HL-60 (cell line): Measurements from ENCODE around the gene PSMD3.
"Not testable (repeated sequence)": the region's sequence is repeated elsewhere in the genome, so short reads cannot be mapped to it uniquely, and the experiment has no call there.

Source experiments
- DNase-seq, 2 experiments: peaks; one replicate each; pipeline ENCODE4 v3.0.0-alpha.2; 2010 to 2020; ENCODE audit warnings: low read depth in 1 of 2, low spot score in 1 of 2
- H3K27ac ChIP-seq: fragments of 250-450 bp; sonication (Bioruptor Pico); replicated peaks from 2 replicates; pipeline ENCODE4 v1.5.1; 2020; ENCODE audit warnings: mild to moderate bottlenecking, moderate library complexity
- H3K27me3 ChIP-seq: fragments of 250-450 bp; sonication (Bioruptor Pico); 2 replicates; pipeline ENCODE4 v1.5.1; 2021; ENCODE audit warnings: mild to moderate bottlenecking, moderate library complexity; ENCODE audit not compliant: insufficient read depth, poor library complexity, severe bottlenecking
- H3K4me3 ChIP-seq: replicated peaks from 2 replicates; pipeline ENCODE4 v1.5.1; 2011; ENCODE audit warnings: mild to moderate bottlenecking, control low read depth, low read length; ENCODE audit not compliant: insufficient read depth
- GABPA ChIP-seq: IDR thresholded peaks from 2 replicates; pipeline ENCODE4 v1.6.1; 2012; ENCODE audit warnings: low read depth
- POLR2AphosphoS5 ChIP-seq: IDR thresholded peaks from 2 replicates; pipeline ENCODE4 v1.6.1; 2012; ENCODE audit warnings: low read depth
- SPI1 ChIP-seq: IDR thresholded peaks from 2 replicates; pipeline ENCODE4 v1.6.1; 2012; ENCODE audit warnings: low read depth, mild to moderate bottlenecking, borderline replicate concordance
- TF ChIP-seq, protein P1 (sequence below): IDR thresholded peaks from one replicate; pipeline ENCODE4 v1.5.1; 2011; ENCODE audit warnings: low read length, control low read depth, inconsistent platforms; ENCODE audit not compliant: insufficient read depth
- TF ChIP-seq, protein P2 (sequence below): IDR thresholded peaks from 2 replicates; pipeline ENCODE4 v1.6.1; 2012; ENCODE audit warnings: low read depth; ENCODE audit not compliant: insufficient replicate concordance

PSMD3 gene

DNA sequence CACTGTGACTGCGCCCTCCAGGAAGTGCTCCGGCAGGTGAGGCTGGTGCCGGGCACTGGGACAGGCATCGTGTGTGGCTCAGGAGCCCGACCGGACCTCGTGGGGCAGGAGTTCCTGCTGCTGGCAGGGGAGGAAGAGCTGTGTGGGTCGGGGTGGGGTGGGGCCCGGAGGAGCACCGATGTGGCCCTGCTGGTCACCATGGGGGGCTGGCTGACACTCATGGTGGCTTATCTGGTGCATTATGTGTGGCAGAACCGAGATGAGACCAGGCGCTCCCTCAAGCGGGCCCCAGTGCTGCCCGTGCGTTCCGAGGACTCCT lies 36.3 kb upstream of the PSMD3 start:
- no peak overlapping the region for H3K27ac ChIP-seq
- H3K4me3 ChIP-seq, result no peak overlapping the region
- TF ChIP-seq, protein P1, sequence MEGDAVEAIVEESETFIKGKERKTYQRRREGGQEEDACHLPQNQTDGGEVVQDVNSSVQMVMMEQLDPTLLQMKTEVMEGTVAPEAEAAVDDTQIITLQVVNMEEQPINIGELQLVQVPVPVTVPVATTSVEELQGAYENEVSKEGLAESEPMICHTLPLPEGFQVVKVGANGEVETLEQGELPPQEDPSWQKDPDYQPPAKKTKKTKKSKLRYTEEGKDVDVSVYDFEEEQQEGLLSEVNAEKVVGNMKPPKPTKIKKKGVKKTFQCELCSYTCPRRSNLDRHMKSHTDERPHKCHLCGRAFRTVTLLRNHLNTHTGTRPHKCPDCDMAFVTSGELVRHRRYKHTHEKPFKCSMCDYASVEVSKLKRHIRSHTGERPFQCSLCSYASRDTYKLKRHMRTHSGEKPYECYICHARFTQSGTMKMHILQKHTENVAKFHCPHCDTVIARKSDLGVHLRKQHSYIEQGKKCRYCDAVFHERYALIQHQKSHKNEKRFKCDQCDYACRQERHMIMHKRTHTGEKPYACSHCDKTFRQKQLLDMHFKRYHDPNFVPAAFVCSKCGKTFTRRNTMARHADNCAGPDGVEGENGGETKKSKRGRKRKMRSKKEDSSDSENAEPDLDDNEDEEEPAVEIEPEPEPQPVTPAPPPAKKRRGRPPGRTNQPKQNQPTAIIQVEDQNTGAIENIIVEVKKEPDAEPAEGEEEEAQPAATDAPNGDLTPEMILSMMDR, result no peak
- TF ChIP-seq POLR2AphosphoS5 (no peak), SPI1 (no peak), GABPA (no peak)
- TF ChIP-seq, protein P2, sequence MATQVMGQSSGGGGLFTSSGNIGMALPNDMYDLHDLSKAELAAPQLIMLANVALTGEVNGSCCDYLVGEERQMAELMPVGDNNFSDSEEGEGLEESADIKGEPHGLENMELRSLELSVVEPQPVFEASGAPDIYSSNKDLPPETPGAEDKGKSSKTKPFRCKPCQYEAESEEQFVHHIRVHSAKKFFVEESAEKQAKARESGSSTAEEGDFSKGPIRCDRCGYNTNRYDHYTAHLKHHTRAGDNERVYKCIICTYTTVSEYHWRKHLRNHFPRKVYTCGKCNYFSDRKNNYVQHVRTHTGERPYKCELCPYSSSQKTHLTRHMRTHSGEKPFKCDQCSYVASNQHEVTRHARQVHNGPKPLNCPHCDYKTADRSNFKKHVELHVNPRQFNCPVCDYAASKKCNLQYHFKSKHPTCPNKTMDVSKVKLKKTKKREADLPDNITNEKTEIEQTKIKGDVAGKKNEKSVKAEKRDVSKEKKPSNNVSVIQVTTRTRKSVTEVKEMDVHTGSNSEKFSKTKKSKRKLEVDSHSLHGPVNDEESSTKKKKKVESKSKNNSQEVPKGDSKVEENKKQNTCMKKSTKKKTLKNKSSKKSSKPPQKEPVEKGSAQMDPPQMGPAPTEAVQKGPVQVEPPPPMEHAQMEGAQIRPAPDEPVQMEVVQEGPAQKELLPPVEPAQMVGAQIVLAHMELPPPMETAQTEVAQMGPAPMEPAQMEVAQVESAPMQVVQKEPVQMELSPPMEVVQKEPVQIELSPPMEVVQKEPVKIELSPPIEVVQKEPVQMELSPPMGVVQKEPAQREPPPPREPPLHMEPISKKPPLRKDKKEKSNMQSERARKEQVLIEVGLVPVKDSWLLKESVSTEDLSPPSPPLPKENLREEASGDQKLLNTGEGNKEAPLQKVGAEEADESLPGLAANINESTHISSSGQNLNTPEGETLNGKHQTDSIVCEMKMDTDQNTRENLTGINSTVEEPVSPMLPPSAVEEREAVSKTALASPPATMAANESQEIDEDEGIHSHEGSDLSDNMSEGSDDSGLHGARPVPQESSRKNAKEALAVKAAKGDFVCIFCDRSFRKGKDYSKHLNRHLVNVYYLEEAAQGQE, result no peak
- DNase-seq, result no peak
- no peaks in the 10 kb centered on the region for H3K27me3 ChIP-seq

DNA sequence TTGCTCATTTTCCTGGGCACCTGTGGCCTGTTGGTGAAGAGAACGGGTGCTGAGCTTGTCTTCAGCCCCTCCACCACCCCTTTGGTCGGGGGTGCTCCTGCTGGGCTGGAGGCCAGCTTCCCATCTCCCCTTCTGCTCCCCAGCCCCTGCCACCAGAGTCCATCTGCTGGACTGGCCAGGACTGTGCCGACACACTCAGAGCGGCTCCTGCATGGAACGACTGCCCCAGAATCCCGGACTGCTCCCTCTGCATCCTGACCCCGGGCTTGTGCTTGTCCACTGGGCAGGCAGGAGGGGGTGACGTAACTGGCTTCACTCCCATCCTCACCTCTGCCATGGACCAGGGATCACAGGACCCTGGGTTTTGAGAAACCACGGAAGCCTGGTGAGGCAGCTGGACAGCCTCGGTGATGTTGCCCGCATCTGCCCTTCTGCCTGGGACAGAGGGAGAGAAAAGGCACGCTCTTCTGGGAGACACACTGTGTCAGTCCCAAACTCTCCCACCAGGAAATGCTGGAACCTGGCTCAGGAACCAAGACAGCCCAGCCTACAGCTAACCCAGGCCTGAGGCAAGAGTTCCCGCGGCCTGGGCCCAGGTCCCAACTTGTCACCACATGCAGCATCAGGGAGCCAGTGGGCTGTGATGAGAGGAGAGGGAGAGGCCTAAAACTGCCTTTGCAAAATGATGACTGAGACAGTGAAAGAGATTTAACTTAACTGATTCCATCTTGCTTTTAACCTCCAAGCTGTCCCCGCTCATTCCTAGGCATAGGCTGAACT lies 33.9 kb upstream of the PSMD3 start:
- no peak overlapping the region for H3K27ac ChIP-seq
- DNase-seq, result no peak
- TF ChIP-seq SPI1, result no peak
- no peak for TF ChIP-seq POLR2AphosphoS5
- TF ChIP-seq, protein P1, result no peak
- no peak for TF ChIP-seq GABPA
- TF ChIP-seq, protein P2, result no peak
- H3K27me3 ChIP-seq, result no peaks in the 10 kb centered on the region
- no peak overlapping the region for H3K4me3 ChIP-seq

DNA sequence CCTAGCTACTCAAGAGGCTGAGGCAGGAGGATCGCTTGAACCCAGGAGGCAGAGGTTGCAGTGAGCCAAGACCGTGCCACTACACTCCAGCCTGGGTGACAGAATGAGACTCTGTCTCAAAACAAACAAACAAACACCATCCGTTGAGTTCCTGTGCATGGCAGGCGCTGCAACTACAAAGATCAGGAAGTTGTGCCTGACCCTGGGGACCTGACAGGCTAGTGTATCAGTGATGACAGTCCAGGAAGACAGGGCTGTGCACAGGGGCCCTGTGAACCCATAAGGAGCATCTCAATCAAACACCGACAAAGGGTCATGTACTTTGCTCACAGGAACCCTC lies 32.1 kb upstream of the PSMD3 start:
- not testable (repeated sequence) for H3K4me3 ChIP-seq, H3K27me3 ChIP-seq
- H3K27ac ChIP-seq, result peak overlapping the region; percentile 29
- DNase-seq, result peak in 1 of 2 experiments; percentile 22

DNA sequence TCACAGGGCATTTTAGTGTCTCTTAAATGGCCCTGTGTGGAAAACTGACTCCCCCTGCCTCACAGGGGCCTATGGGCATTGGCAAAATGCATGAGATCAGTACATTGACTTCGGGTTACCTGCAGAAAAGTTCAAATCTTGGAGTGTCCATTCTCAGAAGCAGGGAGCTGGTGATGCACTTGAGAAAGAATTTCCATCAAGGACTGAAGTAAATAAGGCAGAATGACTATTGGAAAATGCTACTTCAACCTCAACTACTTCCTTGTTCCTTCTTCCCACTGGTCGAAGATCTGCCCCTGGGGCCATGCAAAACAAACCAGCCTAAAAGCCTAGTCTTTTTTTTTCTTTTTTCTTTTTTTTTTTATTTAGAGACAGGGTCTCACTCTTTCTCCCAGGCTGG lies 31.6 kb upstream of the PSMD3 start:
- TF ChIP-seq GABPA, result no peak
- TF ChIP-seq POLR2AphosphoS5, result no peak
- Histone ChIP-seq H3K4me3 (no peak overlapping the region), H3K27ac (peak overlapping the region; percentile 29), H3K27me3 (no peaks in the 10 kb centered on the region)
- no peak for DNase-seq

DNA sequence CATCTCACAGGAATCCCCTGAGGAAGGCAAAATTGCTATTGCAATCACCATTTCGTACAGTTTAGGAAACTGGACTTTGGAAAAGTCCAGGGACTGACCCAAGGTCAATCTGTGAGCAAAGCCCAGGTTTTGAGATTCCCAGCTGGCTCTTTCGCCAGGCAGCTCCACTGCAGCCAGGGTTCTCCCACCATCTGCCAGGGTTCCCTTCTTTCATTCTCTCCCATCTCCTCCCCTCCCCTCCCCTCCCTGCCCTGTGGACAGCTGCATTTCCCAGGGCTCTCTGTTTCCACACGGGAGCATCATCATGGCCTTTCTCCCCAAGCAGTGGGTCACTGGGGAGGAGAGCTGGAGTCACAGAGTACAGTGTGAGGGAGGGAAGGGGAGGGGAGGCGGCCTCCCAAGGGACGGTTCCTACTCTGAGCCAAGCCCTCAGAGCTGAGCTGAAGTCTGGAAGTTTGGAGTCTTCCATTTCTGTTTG lies 29.7 kb upstream of the PSMD3 start:
- TF ChIP-seq, protein P1, result no peak
- TF ChIP-seq POLR2AphosphoS5 (no peak), SPI1 (no peak), GABPA (no peak)
- TF ChIP-seq, protein P2, result no peak
- no peak for DNase-seq
- H3K27ac ChIP-seq, result no peak overlapping the region
- no peak overlapping the region for H3K4me3 ChIP-seq
- H3K27me3 ChIP-seq, result no peaks in the 10 kb centered on the region
